Measurements from ENCODE around the gene ATXN10. TPM values are rescaled to one million over a fixed set of nuclear protein-coding genes. Genes with fewer than 3 reads are reported as not detected.

The ATXN10 gene
- total RNA-seq, 2 experiments from 2014 or later: 114 to 121 TPM

- Mint-ChIP-seq H3K4me1 (ENCODE audit: low read depth) (peaks cover 32% of the 10 kb centered on the region), H3K27ac (no peak overlapping the region), H3K27me3 (no peaks in the 10 kb centered on the region), H3K4me3 (no peak overlapping the region), H3K9me3 (no peaks in the 10 kb centered on the region), H3K36me3 (ENCODE audit: low read depth) (peaks cover 41% of the 10 kb centered on the region)
- ATAC-seq (no peak), DNase-seq (no peak)
- CTCF ChIA-PET: no interaction called here
- no peak for TF ChIP-seq CTCF (IDR thresholded peaks at IDR 0.05)
- POLR2A ChIA-PET: no interaction called here
- intact Hi-C loops (cut with micrococcal nuclease): no loop called here
Observed at GRCh38 chr22:45722006-45722405, 50.4 kb downstream of the ATXN10 start.

DNA sequence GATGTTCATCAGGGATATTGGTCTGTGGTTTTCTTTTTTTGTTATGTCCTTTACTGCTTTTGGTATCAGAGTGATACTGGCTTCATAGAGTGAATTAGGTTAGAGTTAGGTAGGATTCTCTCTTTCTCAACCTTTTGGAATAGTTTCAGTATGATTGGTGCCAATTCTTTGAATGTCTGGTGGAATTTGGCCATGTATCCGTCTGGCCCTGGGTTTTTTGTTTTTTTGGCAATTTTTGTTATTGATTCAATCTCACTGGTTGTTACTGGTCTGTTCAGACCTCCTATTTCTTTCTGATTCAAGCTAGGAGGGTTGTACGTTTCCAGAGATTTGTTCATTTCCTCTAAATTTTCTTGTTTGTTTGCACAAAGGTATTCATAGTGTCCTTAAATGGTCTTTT, 54.4 kb downstream of the ATXN10 start:
- H3K9me3 Mint-ChIP-seq: no peaks in the 10 kb centered on the region
- intact Hi-C loops (cut with micrococcal nuclease): no loop called here
- TF ChIP-seq CTCF (IDR thresholded peaks at IDR 0.05): no peak

GRCh38 chr22:45731041-45731797, 59.6 kb downstream of the ATXN10 start:
- Mint-ChIP-seq H3K27me3 (no peaks in the 10 kb centered on the region), H3K9me3 (no peaks in the 10 kb centered on the region), H3K36me3 (ENCODE audit: low read depth) (peaks cover 12% of the 10 kb centered on the region), H3K27ac (no peak overlapping the region), H3K4me3 (no peak overlapping the region), H3K4me1 (ENCODE audit: low read depth) (peaks cover 9% of the 10 kb centered on the region)
- no peak for DNase-seq
- intact Hi-C loops (cut with micrococcal nuclease): no loop called here
- no peak for TF ChIP-seq CTCF (IDR thresholded peaks at IDR 0.05)
- ChIA-PET POLR2A (interaction anchor here (1.2 kb wide), 1 partner anchor 13 kb away, joined by 3 read pairs; no protein-coding TSS in a partner anchor), CTCF (interaction anchor here (0.7 to 1.1 kb wide), 3 partner anchors 12 to 177 kb away, joined by 3 read pairs; no protein-coding TSS in a partner anchor)
- no peak for ATAC-seq

More for the DNA sequence above, 54.4 kb downstream of the ATXN10 start:
- peaks cover 37% of the 10 kb centered on the region for H3K4me1 Mint-ChIP-seq (ENCODE audit: low read depth)
- H3K27me3 Mint-ChIP-seq: no peaks in the 10 kb centered on the region
- POLR2A ChIA-PET: no interaction called here
- CTCF ChIA-PET: no interaction called here
- no peak overlapping the region for H3K27ac Mint-ChIP-seq
- no peak overlapping the region for H3K4me3 Mint-ChIP-seq
- DNase-seq (no peak), ATAC-seq (no peak)
- H3K36me3 Mint-ChIP-seq (ENCODE audit: low read depth): peaks cover 29% of the 10 kb centered on the region

- ATAC-seq: no peak
- H3K9me3 Mint-ChIP-seq: no peaks in the 10 kb centered on the region
- TF ChIP-seq CTCF (IDR thresholded peaks at IDR 0.05): no peak
- no peak for DNase-seq
- H3K4me3 Mint-ChIP-seq: no peak overlapping the region
- no peaks in the 10 kb centered on the region for H3K27me3 Mint-ChIP-seq
- intact Hi-C loops (cut with micrococcal nuclease): no loop called here
- ChIA-PET CTCF (interaction anchor here (0.7 to 1.8 kb wide), 3 partner anchors 33 to 178 kb away, joined by 3 to 6 read pairs (median 3); no protein-coding TSS in a partner anchor), POLR2A (interaction anchor here (0.6 to 0.7 kb wide), 3 partner anchors 8 to 568 kb away, joined by 3 to 4 read pairs (median 4); partner anchors contain the start of gene NUP50)
- H3K4me1 Mint-ChIP-seq (ENCODE audit: low read depth): peaks cover 5% of the 10 kb centered on the region
- H3K27ac Mint-ChIP-seq: no peak overlapping the region
- peaks cover 9% of the 10 kb centered on the region for H3K36me3 Mint-ChIP-seq (ENCODE audit: low read depth)
Observed at GRCh38 chr22:45731798-45732495, 60.3 kb downstream of the ATXN10 start.

GRCh38 chr22:45735273-45735672, 63.6 kb downstream of the ATXN10 start:
- H3K4me1 Mint-ChIP-seq (ENCODE audit: low read depth): peaks cover 3% of the 10 kb centered on the region
- H3K4me3 Mint-ChIP-seq: no peak overlapping the region
- CTCF ChIA-PET: no interaction called here
- no peaks in the 10 kb centered on the region for H3K9me3 Mint-ChIP-seq
- no peaks in the 10 kb centered on the region for H3K27me3 Mint-ChIP-seq
- no peak overlapping the region for H3K27ac Mint-ChIP-seq
- no peak for TF ChIP-seq CTCF (IDR thresholded peaks at IDR 0.05)
- DNase-seq: no peak
- intact Hi-C loops (cut with micrococcal nuclease): no loop called here
- POLR2A ChIA-PET: no interaction called here
- no peak for ATAC-seq
- H3K36me3 Mint-ChIP-seq (ENCODE audit: low read depth): peaks cover 28% of the 10 kb centered on the region

All from activated CD8-positive, alpha-beta T cell treated with anti-CD3 and anti-CD28 coated beads for 36 hours (primary cell).